Nucleus accumbens (tissue), 56 donors: ENCODE results near the gene LRRC7.

Experiments used
- DNase-seq, 56 donors: peaks; one replicate each; lab custom pipeline; 2025; lab: John Stamatoyannopoulos, UW

Gene LRRC7

GRCh38 chr1:70072231-70072751 lies 504.6 kb downstream of the LRRC7 start:
- DNase-seq = no peak

- no peak for DNase-seq
These were observed 508.0 kb downstream of the LRRC7 start for GRCh38 chr1:70075761-70076160.

DNA sequence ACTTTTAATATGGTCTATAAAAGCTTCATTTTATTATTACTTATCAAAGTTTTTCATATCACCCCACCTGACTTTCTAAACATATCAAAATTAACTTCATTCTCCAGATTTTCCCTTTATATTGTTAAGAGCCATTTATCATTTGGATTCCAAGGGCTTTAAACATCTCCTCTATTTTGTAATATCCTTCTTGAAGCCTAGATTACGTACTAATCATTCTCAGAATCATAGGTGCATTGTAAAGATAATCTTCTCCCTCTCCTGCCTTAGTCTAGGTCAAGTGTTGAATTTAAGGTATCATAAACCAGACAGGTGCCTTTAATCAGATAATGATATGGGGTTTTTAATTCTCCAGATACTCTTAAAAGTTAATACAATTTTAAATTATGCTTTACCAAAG lies 509.3 kb downstream of the LRRC7 start:
- no peak for DNase-seq

GRCh38 chr1:70079546-70079945 lies 511.8 kb downstream of the LRRC7 start:
- no peak for DNase-seq

DNA sequence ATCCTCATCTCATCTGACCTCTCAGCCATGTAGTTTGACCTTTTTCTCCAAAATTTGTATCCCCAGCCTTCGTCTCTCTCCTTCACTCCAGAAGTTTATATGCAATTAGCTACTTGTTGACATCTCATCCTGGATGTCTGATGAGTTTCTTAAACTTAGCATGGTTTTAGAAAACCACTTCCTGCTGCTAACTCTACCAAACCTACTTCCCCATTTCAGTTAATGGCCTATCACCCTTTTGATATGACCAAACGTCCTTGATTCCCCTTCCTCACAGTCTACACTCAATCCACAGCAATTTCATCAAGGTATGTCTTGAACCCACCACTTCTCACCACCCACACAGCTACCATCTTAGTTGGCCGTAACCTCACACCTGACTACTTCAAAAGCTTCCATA lies 515.8 kb downstream of the LRRC7 start:
- DNase-seq = no peak

DNA sequence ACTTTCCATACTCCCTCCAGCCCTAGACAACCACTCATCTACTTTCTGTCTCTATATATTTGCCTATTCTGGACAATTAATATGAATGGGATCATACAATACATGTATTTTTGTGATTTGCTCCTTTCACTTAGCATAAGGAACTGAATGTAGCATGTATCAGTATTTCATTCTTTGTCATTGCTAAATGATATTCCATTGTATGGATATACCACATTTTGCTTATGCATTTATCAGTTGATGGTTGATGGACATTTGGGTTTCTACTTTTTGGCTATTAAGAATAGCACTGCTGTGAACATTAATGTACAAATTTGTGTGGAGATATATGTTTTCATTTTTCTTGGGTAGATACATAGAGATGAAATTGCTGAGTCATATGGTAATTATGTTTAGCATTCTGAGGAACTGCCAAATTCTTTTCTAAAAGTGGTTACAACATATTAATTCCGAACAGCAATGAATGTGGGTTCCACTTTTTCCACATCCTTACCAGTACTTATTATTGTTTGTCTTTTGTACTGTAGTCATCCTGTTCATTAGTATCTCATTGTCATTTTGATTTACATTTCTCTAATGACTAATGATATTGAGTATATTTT lies 516.7 kb downstream of the LRRC7 start:
- DNase-seq = no peak

GRCh38 chr1:70085521-70085920 lies 517.8 kb downstream of the LRRC7 start:
- no peak for DNase-seq

GRCh38 chr1:70086897-70087296 lies 519.2 kb downstream of the LRRC7 start:
- no peak for DNase-seq

DNA sequence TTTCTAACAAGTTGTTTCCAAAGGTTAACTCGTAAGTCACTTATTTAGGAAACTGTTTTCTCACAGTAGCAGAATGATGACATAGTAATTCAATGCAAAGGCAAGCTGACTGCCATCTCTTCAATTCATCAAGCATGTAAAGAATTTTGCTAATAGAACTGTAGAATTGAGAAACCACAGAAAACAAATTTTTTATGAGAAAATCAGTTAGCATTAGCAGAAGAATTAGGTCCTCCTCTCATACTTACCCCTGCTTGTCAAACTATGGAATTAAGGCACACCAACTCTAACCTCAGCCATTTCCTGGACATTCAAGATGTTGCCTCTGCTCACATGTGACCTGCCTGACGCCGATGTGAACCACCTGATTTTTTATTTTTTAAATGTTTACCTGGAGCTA lies 522.4 kb downstream of the LRRC7 start:
- DNase-seq = no peak

DNA sequence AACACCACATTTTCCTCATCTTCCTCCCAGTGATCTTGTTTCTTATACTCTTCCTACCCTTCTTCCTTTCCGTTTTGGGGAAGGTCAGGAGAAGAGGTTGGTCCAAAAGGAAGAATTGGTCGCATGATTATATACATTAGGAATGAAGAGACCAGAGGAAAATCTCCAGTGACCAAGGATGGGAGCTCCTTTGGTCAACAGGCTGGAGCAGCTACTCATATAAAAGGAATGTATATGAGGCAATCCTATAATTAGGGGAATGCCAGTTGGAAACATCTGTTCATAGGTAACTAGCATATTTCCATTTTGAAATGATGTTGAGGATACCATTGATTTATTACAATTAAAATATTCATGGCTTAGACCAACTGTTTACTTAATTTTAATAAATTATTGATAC lies 523.2 kb downstream of the LRRC7 start:
- no peak for DNase-seq

GRCh38 chr1:70091811-70092210 lies 524.1 kb downstream of the LRRC7 start:
- no peak for DNase-seq

GRCh38 chr1:70092526-70092925 lies 524.8 kb downstream of the LRRC7 start:
- DNase-seq = no peak

GRCh38 chr1:70093250-70093975 lies 525.7 kb downstream of the LRRC7 start:
- DNase-seq = no peak

DNA sequence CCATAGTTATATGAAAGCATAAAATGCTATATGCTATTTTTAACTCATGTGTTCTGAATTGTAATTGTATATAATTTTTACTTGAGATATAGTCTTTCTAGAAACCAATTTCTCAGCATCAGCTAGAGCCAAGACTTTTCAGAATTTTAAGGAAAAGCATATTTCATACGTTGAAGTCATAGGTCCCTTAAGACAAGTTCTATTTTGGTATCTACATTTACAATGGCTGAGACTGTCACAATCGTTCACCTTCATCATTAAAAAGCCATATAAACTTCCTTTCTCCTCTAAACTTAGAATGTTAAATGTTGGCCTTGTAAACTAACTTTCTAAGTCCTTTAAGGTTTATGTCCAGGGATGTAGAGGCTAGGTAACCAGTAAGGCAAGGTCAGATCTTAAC lies 533.5 kb downstream of the LRRC7 start:
- DNase-seq = no peak

DNA sequence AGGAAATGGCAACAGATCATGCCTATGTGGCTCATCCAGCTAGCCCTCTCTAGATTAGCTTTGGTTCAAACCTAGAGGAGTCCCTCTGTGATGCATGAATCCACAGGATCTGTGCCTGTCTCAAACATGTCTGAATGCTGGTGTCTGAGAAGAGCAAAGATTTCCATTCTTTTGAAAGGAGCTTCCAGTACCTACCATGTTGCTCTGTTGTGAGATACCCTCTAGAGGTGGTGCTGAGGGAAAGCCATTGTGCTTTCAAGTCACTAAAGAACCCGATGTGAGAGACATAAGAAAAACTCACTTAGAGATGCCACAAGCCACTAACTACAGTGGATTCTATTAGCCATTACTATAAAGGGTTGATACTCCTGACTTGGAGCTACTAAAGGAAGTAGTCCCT lies 534.1 kb downstream of the LRRC7 start:
- DNase-seq = no peak

DNA sequence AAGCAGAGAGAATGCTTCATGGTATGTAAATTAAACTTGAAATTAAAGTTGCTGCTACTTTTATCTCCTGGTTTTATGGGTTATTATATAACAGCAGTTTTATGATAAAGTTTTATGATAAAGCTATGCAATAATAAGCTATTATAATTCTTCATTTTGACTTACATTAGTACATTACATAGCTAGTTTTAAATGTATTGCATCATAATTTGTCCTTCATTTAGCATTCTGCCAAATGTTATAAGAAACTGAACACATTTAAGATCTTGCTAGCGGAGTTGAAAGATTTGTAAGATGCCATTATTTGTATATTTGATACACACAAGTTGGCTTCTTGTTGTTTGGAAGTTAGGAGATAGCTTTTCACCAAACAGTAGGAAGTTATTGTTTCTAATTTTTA lies 536.0 kb downstream of the LRRC7 start:
- DNase-seq = no peak

DNA sequence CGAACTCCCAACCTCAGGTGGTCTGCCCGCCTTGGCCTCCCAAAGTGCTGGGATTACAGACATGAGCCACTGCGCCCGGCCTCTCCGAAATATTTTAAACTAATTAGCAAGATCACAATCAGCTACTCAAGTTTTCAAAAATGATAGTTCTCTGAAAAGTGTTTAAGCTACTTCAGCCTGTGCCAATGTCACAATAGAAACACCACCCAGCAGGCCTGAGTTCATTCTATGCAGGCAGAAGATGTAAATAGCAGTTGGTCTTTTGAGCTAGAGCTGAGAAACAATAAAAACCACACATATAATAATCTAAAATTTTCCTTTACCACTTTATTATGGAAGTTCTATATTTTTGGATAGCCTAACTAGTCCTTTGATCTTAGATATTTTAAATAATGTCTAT lies 541.5 kb downstream of the LRRC7 start:
- no peak for DNase-seq

DNA sequence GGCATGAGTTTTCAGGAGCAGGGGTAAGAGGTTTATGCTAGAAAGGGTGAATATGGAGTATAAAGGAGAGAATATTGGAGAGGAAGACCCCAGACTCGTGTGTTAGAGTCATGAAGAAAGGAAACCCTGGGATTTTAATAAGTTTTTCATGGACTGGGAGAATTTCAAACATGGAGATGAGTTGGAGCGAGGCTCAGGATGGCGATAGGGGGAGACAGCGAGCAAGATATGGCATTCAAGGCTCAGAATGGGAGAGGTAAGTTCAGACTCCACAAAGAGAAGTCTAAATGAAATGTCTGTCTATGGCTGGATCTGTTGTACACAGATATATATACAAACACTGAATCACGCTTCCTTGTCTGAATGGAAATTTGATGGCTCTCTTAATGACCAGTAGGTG lies 545.1 kb downstream of the LRRC7 start:
- no peak for DNase-seq

DNA sequence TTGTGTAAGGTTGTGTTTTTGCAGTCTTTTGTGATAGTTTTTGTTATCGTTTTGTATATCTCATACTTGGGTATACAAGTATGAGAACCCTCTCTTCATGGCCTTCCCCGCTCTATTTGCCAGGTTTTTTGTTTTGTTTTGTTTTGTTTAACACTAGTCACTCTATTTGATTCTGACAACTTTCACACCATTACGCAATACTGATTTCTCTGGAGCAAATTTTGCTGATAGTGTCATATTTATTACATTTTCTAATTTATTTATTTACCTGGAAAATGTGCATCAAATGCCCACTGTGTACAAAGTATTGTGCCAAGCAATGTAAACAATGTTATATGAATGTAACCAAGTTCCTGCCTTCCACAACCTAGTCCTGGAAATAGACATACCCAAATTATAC lies 547.6 kb downstream of the LRRC7 start:
- no peak for DNase-seq

DNA sequence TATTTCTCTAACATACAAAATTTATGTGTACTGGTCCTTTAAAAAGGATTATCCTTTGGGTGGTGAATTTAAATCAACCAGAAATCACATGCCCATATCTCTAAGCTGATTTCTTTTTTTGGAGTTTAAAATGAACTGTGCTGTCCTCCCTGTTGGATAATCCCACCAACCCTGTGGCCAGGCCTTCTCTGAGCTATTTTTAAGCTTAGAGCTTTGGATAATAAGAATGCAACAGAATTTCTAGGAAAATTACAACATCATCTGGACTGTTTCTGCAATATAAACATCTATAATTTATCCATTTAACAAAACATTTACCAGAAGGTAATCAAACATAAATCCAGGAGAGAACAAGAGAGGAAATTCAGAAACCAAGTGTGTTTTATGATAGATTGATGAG lies 549.3 kb downstream of the LRRC7 start:
- no peak for DNase-seq

DNA sequence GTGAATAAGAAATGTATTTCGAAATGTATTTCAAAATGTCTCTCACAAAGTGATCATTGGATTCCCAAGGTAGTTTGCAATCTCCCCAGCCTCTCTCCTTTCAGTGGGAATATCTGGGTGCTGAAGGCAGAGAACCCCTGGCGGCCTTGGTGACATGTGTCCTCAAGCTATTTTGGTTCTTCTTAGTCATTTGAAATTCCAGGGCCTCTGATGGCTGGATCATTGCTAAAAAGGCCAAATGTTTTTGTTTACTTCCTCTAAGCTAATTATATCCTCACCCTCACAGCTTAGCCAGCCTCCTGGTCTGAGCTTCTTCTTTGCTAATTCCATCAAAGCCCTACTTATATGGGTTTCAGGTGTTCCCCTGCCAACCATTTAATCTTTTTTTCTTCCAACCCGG lies 566.4 kb downstream of the LRRC7 start:
- DNase-seq = no peak

DNA sequence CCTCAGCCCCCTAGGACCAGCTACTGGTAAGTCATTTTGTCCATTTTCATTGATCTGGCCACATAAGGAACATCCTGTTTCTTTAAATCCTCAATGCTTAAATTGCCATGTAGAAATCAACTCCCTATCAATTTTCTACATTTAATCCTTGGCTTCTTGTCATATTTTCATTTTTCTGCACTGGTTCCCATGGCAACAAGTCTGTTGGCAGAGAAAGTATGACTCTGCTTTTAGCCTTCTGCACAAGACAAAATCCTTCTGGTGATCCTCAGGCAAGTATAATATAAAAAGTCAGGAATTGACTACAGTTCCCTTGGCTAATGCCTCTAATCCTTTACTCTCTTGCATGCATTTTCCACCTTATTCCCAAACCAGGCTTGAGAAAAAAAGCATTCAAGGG lies 572.6 kb downstream of the LRRC7 start:
- peak in 4 of 56 donors; percentile 7 to 25 (median 10) for DNase-seq
